HG03469 (cell line): ENCODE results near the gene ERFL.

Source experiments
- ATAC-seq: cut with Tn5 transposase; IDR thresholded peaks from one replicate; pipeline ENCODE4 v1.9.1; 2021; ENCODE audit warnings: mild to moderate bottlenecking, moderate library complexity, moderate number of reproducible peaks; ENCODE audit not compliant: unreplicated experiment

ERFL gene

DNA sequence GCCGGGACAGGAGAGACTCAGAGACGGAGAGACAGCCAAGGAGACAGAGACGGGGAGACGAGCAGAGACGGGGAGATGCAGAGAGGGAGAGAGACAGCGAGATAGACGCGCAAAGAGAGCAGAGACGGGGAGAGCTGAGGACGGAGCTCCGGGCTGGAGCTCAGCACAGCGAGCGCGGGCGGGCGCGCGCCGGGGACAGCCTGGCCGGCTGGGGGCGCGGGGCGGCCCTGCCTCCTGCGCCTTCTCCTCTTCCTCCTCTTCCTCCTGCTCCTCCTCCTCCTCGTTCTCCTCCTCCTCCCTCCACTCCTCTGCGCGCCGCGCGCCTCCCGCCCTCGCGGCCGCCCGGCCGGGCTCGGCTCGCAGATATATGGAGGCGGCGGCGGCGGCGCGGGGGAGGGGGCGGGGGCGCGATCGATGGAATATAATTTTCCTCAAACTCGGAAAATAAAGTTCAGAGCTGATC lies at the start of gene ERFL:
Gene ERFL, minus strand, starts transcription at position 229 of the 463 bp plus-strand sequence. CDS start 15,530 bp downstream, outside the sequence.
- ATAC-seq, result no peak

DNA sequence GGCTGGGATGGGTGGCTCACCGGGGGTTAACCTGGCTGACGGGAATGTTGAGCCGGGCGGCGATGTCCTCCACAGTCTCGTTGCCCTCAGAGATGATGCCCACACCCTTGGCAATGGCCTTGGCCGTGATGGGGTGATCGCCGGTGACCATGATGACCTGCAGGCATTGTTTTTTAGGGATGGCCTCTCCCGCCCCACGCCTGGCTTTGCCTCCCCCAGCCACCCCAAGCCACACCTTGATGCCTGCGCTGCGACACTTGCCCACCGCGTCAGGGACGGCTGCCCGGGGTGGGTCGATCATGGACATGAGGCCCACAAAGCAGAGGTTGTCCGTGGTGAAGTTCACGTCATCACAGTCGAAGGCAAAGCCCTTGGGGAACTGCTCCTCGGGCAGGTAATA lies 49.7 kb upstream of the ERFL start:
- no peak for ATAC-seq

GRCh38 chr19:41974652-41975051 lies 46.4 kb upstream of the ERFL start:
- ATAC-seq, result no peak

- ATAC-seq, result no peak
These were observed 43.1 kb upstream of the ERFL start for GRCh38 chr19:41971363-41971762.

DNA sequence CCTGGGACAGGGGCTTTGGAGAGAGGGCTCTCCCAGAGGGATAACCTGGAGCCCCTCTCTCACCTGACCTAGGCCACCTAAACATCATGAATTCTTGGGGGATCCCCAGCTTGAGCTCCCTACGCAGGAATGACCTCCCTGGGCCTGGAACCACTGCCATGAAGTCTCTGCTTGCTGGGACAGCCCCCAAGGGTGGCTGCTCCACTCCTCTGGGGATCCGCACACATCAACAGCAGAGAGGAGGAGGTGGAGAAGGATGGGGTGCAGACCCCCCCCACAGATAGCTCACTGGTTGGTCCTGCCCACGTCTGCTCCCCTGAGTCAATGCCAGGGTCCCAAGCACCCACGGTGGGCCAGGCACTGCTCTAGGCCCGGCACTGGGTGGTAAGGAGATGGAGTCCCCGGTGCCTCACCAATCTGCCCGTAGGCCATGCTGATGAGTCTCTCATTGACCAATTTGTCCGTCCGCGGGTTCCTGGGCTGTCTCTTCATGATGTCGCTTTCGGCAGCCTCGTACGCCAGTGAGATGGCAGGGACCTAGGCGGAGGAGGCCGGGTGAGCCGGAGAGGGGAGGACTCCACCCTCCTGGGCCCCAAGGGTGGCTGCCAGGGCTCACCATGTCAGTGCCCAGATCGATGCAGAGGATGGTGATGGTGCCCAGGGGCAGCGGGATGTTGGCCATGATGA lies 41.7 kb upstream of the ERFL start:
- no peak for ATAC-seq

GRCh38 chr19:41968751-41969595 lies 40.7 kb upstream of the ERFL start:
- no peak for ATAC-seq

DNA sequence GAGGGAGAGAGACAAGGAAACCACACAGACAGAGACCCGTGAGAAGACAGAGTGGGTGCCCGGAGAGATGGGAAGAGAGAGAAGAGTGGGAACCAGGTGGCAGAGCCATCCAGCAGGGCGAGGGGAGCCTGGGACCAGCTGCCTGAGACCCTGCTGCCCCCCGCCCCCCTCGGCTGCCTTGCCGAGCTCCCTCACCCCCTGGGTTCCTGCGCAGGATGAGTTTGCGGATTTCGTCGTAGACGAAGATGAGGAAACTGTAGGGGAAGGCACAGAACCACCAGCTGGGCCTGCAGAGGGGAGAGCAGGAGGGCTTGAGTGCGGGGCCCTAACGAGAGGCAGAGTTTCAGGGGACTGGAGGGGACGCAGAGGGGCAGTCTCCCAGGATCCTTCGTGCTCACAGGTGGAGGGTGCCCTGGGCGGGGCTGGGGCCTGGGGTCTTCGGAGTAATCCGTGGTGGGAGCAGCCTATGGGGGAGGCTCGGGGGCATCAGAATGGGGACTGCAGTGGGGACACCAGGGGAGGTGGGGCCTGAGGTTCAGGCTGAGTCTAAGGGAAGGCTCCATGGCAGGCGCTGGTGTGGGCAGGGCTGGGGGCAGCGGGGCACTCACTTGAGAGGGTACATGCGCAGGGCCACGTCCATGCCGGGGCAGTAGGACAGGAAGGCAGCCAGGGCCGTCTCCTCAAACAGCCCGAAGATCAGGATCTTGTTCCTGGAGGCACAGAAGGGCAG lies 39.0 kb upstream of the ERFL start:
- ATAC-seq, result no peak

GRCh38 chr19:41965106-41965505 lies 36.9 kb upstream of the ERFL start:
- ATAC-seq, result no peak

GRCh38 chr19:41960973-41961372 lies 32.7 kb upstream of the ERFL start:
- ATAC-seq, result no peak

DNA sequence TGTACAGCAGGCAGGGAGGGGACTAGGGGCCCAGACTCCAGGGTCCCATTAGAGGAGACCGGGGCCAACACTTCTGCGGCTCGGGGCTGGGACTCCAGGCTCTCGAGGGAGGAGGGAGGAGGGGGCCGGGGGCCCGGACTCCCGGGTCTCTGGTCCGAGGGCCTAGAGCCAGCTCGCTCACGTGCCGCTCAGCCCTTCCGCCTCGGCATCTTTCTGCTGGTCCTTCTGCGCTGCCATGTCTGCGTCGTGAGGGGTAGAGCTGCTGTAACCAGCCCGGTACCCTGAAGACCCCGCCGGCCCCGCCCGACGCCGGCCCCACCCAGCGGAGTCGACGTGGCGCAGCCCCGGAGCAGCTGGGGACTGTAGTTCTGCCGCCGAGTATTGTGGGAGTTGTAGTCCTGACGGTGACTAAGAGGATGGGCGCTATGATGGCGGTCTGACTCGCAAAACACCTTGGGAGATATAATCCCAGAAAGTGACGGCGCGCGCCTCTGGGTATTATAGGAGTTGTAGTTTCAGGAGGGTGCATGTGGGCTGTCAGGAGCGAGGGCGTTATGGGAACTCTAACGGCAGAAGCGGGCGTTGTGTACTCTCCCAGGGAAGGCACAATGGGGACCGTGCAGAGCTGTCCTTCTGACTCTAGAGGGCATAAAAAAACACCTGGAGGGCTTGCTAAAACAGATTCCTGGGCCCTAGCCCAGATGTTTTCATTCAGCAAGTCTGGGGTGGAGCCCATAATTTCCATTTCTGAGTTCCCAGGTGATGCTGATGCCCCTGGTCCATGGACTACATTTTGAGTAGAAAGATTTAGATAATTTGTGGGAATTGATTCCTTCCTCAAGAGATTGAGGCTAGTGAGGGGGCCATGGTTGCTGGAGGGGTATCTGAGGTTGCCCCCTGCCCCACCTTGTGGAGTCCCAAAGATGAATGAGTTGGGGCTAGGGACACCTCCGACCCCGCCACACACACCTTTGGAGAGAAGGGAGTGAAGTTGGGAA lies 31.1 kb upstream of the ERFL start, which contains the start of gene RABAC1:
Gene RABAC1, minus strand, starts transcription at position 266 of the 998 bp plus-strand sequence. Its CDS starts 29 bp downstream, at position 237.
- peak; percentile 60 for ATAC-seq

- no peak for ATAC-seq
These were observed 30.3 kb upstream of the ERFL start for GRCh38 chr19:41958367-41959055.

DNA sequence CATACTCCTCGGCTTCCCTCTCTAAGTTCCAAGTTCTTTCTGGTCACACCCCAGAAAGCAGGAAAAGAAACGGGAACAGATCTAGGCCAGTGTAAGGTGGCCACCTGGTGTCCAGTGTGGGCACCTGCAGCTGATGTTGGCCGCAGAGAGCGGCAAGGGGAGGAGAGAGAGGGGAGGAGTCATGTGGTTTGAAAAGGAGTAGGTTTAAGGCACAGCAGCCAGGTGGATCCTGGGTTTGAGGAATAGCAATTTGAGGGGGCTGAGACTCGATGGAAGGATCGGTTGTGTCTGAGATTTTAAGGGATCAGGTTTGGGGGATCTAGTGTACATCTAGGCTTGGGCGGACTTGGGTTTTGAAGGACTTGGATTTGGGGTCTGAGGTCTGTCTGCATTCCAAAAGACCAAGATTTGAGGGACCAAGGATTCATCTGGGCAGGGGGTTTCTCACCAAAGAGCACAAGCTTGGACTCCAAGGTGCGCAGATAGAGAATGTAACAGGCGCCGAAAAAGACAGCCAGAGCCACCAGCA lies 29.7 kb upstream of the ERFL start:
- ATAC-seq, result no peak

DNA sequence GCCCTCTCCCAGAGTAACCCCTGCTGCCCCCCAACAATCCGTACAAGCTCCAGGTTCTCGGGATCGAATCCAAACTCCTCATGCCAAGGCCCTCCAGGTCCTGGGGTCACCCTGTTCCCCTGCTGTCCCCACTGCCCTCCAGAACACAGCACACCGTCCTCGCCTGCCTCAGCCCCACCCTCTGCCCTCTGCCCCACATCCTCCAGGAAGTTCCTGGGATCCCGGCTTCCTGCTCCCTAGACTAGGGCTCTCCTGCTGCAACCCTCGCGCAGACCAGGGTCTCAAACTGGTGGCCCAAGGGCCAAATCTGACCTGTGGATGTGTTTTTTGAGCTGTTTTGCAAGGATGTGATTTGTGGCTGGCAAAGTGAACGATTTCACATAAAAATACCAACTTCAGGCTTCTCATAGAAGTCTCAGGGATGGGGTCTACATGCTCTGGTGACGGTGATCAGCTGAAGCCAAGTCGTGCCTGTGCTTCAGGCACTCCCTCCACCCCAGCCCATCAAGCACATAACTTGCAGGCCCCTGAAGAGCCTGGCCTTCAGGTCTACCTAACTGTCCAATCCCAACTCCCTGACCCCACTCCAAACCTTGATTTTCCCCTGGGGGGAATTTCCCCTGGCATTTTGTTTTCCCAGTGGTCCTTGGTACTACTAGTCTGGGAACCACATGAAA lies 29.1 kb upstream of the ERFL start:
- ATAC-seq, result no peak

- ATAC-seq, result no peak
These were observed 28.4 kb upstream of the ERFL start for GRCh38 chr19:41956621-41957020.

DNA sequence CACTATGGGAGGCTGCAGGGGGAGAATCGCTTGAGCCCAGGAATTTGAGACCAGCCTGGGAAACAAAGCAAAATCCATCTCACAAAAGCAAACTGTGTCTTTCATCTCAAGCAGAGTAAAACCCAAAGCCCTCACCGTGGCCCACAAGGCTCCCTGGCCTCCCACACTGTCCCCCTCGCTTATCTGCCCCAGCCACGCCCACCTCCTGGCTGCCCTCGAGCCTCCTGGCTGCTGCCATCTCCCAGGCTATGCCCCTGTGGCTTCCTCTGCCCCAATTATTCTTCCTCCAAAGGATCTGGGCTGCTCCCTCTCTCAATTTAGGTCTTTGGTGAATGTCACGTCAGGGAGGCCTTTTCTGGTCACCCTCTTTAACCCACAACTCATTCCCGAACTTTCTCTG lies 27.3 kb upstream of the ERFL start:
- no peak for ATAC-seq

GRCh38 chr19:41951686-41952172 lies 23.5 kb upstream of the ERFL start:
- ATAC-seq, result no peak

DNA sequence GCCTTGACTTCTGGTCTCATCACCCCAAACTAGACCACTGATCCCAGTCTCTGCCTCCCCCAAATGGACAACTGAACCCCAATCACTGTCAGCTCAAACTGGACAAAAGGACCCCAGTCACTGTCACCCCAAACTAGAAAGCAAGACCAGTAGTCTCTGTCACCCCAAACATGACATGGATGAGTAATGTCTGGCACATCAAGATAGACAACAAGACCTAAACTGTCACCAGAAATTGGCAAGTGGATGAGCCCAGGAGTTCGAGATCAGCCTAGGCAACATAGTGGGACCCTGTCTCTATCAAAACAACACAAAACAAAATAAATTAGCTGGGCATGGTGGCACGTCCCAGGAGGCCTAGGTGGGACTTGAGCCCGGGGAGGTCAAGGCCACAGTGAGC lies 18.8 kb upstream of the ERFL start:
- no peak for ATAC-seq

- peak; percentile 59 for ATAC-seq
These were observed 17.0 kb upstream of the ERFL start for GRCh38 chr19:41945135-41945766.
